Loucy (cell line): Measurements from ENCODE around the gene CEMIP2.

ENCODE experiments used
- CTCF ChIP-seq: fragments of 200-600 bp; sonication (generic); conservative IDR thresholded peaks from 2 replicates; pipeline ENCODE4 v1.5.1; 2014; ENCODE audit warnings: mild to moderate bottlenecking, antibody characterized with exemption, low read length
- EZH2phosphoT487 ChIP-seq: fragments of 200-600 bp; IDR thresholded peaks from 2 replicates; pipeline ENCODE4 v1.6.1; 2018; ENCODE audit warnings: antibody characterized with exemption, mild to moderate bottlenecking, moderate library complexity, borderline replicate concordance

- TF ChIP-seq CTCF (no peak), EZH2phosphoT487 (no peak)
Observed at GRCh38 chr9:71671289-71671688, 97.0 kb downstream of the CEMIP2 start.
